IMR-90 (cell line): ENCODE results near the gene JRKL. TPM values are rescaled to one million over a fixed set of nuclear protein-coding genes. Genes with fewer than 3 reads are reported as not detected.

ENCODE experiments used
- ATAC-seq: fragments of 200-7000 bp; cut with Tn5 transposase; 2 replicates; pipeline ENCODE4 v1.9.1; 2020; ENCODE audit warnings: low read depth, mild to moderate bottlenecking, moderate library complexity
- BruUV-seq: library from RNA; stranded (reverse); fragments of 400-500 nt; replicated peaks from 2 replicates; lab custom pipeline; 2021; lab: Mats Ljungman, UMichigan
- CTCF ChIA-PET: fragments of 300-600 bp; formaldehyde crosslinking; extraction: SDS; loops from one replicate; lab custom pipeline; 2021; ENCODE audit warnings: antibody characterized with exemption; lab: Yijun Ruan, JAX
- POLR2A ChIA-PET: fragments of 300-600 bp; sonication (Branson Sonifier 250); formaldehyde crosslinking; loops from one replicate; lab custom pipeline; 2022; ENCODE audit warnings: antibody characterized with exemption; ENCODE audit not compliant: unreplicated experiment; lab: Charles Lee
- DNase-seq: peaks from one replicate; pipeline ENCODE4 v3.0.0; 2013
- H2AFZ ChIP-seq: replicated peaks from 2 replicates; pipeline ENCODE3; 2013; ENCODE audit warnings: low read length, mild to moderate bottlenecking; ENCODE audit not compliant: poor library complexity
- H2AK5ac ChIP-seq: 2 replicates; pipeline ENCODE4 v1.6.1; 2013; ENCODE audit warnings: low read depth, low read length, inconsistent platforms
- H2AK9ac ChIP-seq: replicated peaks from 2 replicates; pipeline ENCODE3; 2013; ENCODE audit warnings: mild to moderate bottlenecking, low read depth, low read length, moderate library complexity; ENCODE audit not compliant: poor library complexity
- H2BK120ac ChIP-seq: 2 replicates; pipeline ENCODE4 v1.6.1; 2013; ENCODE audit warnings: low read depth, low read length, inconsistent platforms
- H2BK15ac ChIP-seq: 3 replicates; pipeline ENCODE4 v1.6.1; 2013; ENCODE audit warnings: low read depth, low read length, inconsistent platforms
- H2BK20ac ChIP-seq: 2 replicates; pipeline ENCODE4 v1.6.1; 2013; ENCODE audit warnings: low read depth, mild to moderate bottlenecking, inconsistent platforms, low read length, moderate library complexity
- H2BK5ac ChIP-seq: 2 replicates; pipeline ENCODE4 v1.6.1; 2013; ENCODE audit warnings: mild to moderate bottlenecking, low read depth, low read length, inconsistent platforms; ENCODE audit not compliant: poor library complexity, severe bottlenecking
- H3K14ac ChIP-seq: replicated peaks from 2 replicates; pipeline ENCODE4 v1.6.1; 2013; ENCODE audit warnings: low read depth, low read length, inconsistent platforms
- H3K18ac ChIP-seq: 2 replicates; pipeline ENCODE4 v1.6.1; 2013; ENCODE audit warnings: low read depth, low read length, control low read depth
- H3K23ac ChIP-seq: 2 replicates; pipeline ENCODE4 v1.6.1; 2013; ENCODE audit warnings: low read depth, low read length, inconsistent platforms
- H3K27ac ChIP-seq: 2 replicates; pipeline ENCODE4 v1.5.1; 2013; ENCODE audit warnings: mild to moderate bottlenecking, control low read depth, low read length; ENCODE audit not compliant: insufficient read depth
- H3K27me3 ChIP-seq: 2 replicates; pipeline ENCODE4 v1.6.1; 2013; ENCODE audit warnings: low read length; ENCODE audit not compliant: control insufficient read depth, insufficient read depth
- H3K36me3 ChIP-seq: 2 replicates; pipeline ENCODE4 v1.6.1; 2013; ENCODE audit warnings: low read length, mixed read lengths; ENCODE audit not compliant: control insufficient read depth, insufficient read depth
- H3K4ac ChIP-seq: 2 replicates; pipeline ENCODE4 v1.6.1; 2013; ENCODE audit warnings: low read depth, low read length, inconsistent platforms
- H3K4me1 ChIP-seq: 2 replicates; pipeline ENCODE4 v1.6.1; 2013; ENCODE audit warnings: low read length, mixed read lengths; ENCODE audit not compliant: control insufficient read depth, insufficient read depth
- H3K4me2 ChIP-seq: 2 replicates; pipeline ENCODE4 v1.6.1; 2013; ENCODE audit warnings: low read depth, mild to moderate bottlenecking, control low read depth, low read length, moderate library complexity
- H3K4me3 ChIP-seq: 2 replicates; pipeline ENCODE4 v1.5.1; 2013; ENCODE audit warnings: low read depth, mild to moderate bottlenecking, control low read depth, low read length, moderate library complexity; ENCODE audit not compliant: insufficient read depth
- H3K56ac ChIP-seq: 2 replicates; pipeline ENCODE4 v1.6.1; 2013; ENCODE audit warnings: low read length, inconsistent platforms; ENCODE audit not compliant: insufficient read depth; ENCODE audit errors: extremely low read depth
- H3K79me1 ChIP-seq, 2 experiments: 2 replicates each; pipeline ENCODE4 v1.6.1; 2013; ENCODE audit warnings: low read length in 2 of 2, inconsistent platforms in 1 of 2, low read depth in 1 of 2
- H3K9ac ChIP-seq: 2 replicates; pipeline ENCODE4 v1.6.1; 2013; ENCODE audit warnings: low read depth, low read length, control low read depth
- H3K9me1 ChIP-seq: 2 replicates; pipeline ENCODE4 v1.6.1; 2013; ENCODE audit warnings: low read length, inconsistent platforms; ENCODE audit not compliant: insufficient read depth
- H3K9me3 ChIP-seq: 2 replicates; pipeline ENCODE4 v1.6.1; 2013; ENCODE audit warnings: low read length; ENCODE audit not compliant: control insufficient read depth, insufficient read depth
- H4K20me1 ChIP-seq: 2 replicates; pipeline ENCODE4 v1.6.1; 2013; ENCODE audit warnings: low read length, inconsistent platforms; ENCODE audit not compliant: insufficient read depth
- H4K5ac ChIP-seq: 2 replicates; pipeline ENCODE4 v1.6.1; 2013; ENCODE audit warnings: mild to moderate bottlenecking, low read depth, low read length, control low read depth
- H4K8ac ChIP-seq, 2 experiments: 2 replicates each; pipeline ENCODE4 v1.6.1; 2013; ENCODE audit warnings: low read depth in 2 of 2, low read length in 2 of 2, control low read depth in 1 of 2, inconsistent platforms in 1 of 2
- H4K91ac ChIP-seq: 2 replicates; pipeline ENCODE4 v1.6.1; 2013; ENCODE audit warnings: low read depth, low read length, inconsistent platforms; ENCODE audit not compliant: insufficient read depth
- MAZ ChIP-seq: IDR thresholded peaks from 2 replicates; pipeline ENCODE4 v1.6.1; 2012; ENCODE audit warnings: low read depth, mild to moderate bottlenecking, low read length, improper control_type of control experiment, moderate library complexity, borderline replicate concordance
- MXI1 ChIP-seq: IDR thresholded peaks from 2 replicates; pipeline ENCODE4 v1.6.1; 2012; ENCODE audit warnings: low read depth, mild to moderate bottlenecking, low read length, moderate library complexity, borderline replicate concordance
- RAD21 ChIP-seq: IDR thresholded peaks from 2 replicates; pipeline ENCODE4 v1.6.1; 2012; ENCODE audit warnings: low read length, improper control_type of control experiment
- RCOR1 ChIP-seq: IDR thresholded peaks from 2 replicates; pipeline ENCODE4 v1.6.1; 2012; ENCODE audit warnings: mild to moderate bottlenecking, low read length, improper control_type of control experiment; ENCODE audit not compliant: insufficient replicate concordance
- RFX5 ChIP-seq: IDR thresholded peaks from 2 replicates; pipeline ENCODE4 v1.8.0; 2012; ENCODE audit warnings: low read depth, mild to moderate bottlenecking, low read length, moderate library complexity
- SMC3 ChIP-seq: fragments of 150-350 bp; IDR thresholded peaks from 2 replicates; pipeline ENCODE4 v1.6.1; 2016; ENCODE audit warnings: low read depth, mild to moderate bottlenecking, antibody characterized with exemption, low read length, moderate library complexity
- WGBS, 2 experiments: methylation state at CpG; one replicate each; pipeline versions ENCODE4 v1.1.5 to v1.1.7; 2013; ENCODE audit warnings: missing lambda C conversion rate in 2 of 2; ENCODE audit not compliant: insufficient read length in 1 of 2; ENCODE audit errors: extremely low coverage in 2 of 2; 5-methylcytosine and 5-hydroxymethylcytosine counted together
- dilution Hi-C: fragments of 300-500 bp; cut with HindIII; formaldehyde crosslinking; loops from one replicate; pipeline ENCODE4 v1.14.3; 2018; ENCODE audit warnings: low sequenced_read_pairs; ENCODE audit not compliant: unreplicated experiment
- in situ Hi-C: fragments of 300-500 bp; cut with MboI; formaldehyde crosslinking; loops from 3 replicates; pipeline ENCODE4 v1.14.3; 2019; ENCODE audit warnings: low sequenced_read_pairs, inconsistent platforms, mixed read lengths
- intact Hi-C: fragments of 100-400 bp; cut with micrococcal nuclease; formaldehyde crosslinking; loops from 2 replicates; pipeline ENCODE4 v1.10.0; 2022
- polyA plus RNA-seq, 3 experiments: library from polyadenylated mRNA; depleted of rRNA; stranded (reverse); fragments of >200 nt; gene quantifications; 2 replicates each; pipeline ENCODE4 v1.2.3, GENCODE V29; 2012; ENCODE audit warnings: low replicate concordance in 1 of 3
- total RNA-seq: library from RNA; depleted of rRNA; stranded (reverse); fragments of >200 nt; gene quantifications from 2 replicates; pipeline ENCODE4 v1.2.3, GENCODE V29; 2012
- TF ChIP-seq, protein P1 (sequence below): conservative IDR thresholded peaks from 2 replicates; pipeline ENCODE4 v1.5.1; 2012; ENCODE audit warnings: mild to moderate bottlenecking, low read depth, low read length, improper control_type of control experiment
- TF ChIP-seq, protein P2 (sequence below): fragments of 150-350 bp; IDR thresholded peaks from 2 replicates; pipeline ENCODE4 v1.6.1; 2017; ENCODE audit warnings: mild to moderate bottlenecking, antibody characterized with exemption, low read length, low read depth

JRKL gene
- total and polyA plus RNA-seq, 2 of the 4 experiments (the other 2 are of a cell fraction), result 5.6 to 5.9 TPM

GRCh38 chr11:96341211-96342013, 48.4 kb upstream of the JRKL start:
- Histone ChIP-seq H2BK20ac (peak overlapping the region; percentile 45; the same call in 1 of the 2 replicates), H3K23ac (peak overlapping the region; percentile 95), H3K56ac (peak overlapping the region; percentile 95; the same call in 1 of the 2 replicates), H2BK120ac (peak overlapping the region; percentile 89), H3K36me3 (peaks cover 2% of the 10 kb centered on the region), H3K14ac (peak overlapping the region; percentile 94), H4K91ac (peak overlapping the region; percentile 88), H2AFZ (peak overlapping the region; percentile 69), H4K20me1 (peaks cover 2% of the 10 kb centered on the region; the same call in 1 of the 2 replicates), H2AK5ac (peak overlapping the region; percentile 80), H2BK5ac (peak overlapping the region; percentile 92), H3K9me3 (no peaks in the 10 kb centered on the region), H4K8ac (peak overlapping the region; percentile 32 to 87; a peak in 3 of 4 replicates), H2BK15ac (peak overlapping the region; percentile 72; the same call in 2 of the 3 replicates), H3K4me1 (peaks cover 14% of the 10 kb centered on the region), H3K4ac (peak overlapping the region; percentile 93), H3K9me1 (peaks cover 7% of the 10 kb centered on the region), H3K27me3 (no peaks in the 10 kb centered on the region), H3K4me2 (peak overlapping the region; percentile 96), H3K79me1 (peaks cover 21 to 60% of the 10 kb centered on the region in 2 experiments; a peak in 3 of 4 replicates), H3K4me3 (peak overlapping the region; percentile 92), H3K27ac (peak overlapping the region; percentile 94), H2AK9ac (peak overlapping the region; percentile 80), H3K9ac (peak overlapping the region; percentile 95), H3K18ac (peak overlapping the region; percentile 97), H4K5ac (peak overlapping the region; percentile 91)
- ATAC-seq, result peak; percentile 20
- in situ Hi-C loops, result loop anchor here (5.0 kb wide), 2 partner anchors 179 to 289 kb away; no protein-coding TSS in a partner anchor
- dilution Hi-C loops, result no loop called here
- ChIA-PET POLR2A (interaction anchor here (1.1 to 1.2 kb wide), 2 partner anchors 98 to 186 kb away, joined by 3 read pairs; no protein-coding TSS in a partner anchor), CTCF (interaction anchor here (0.6 to 5.1 kb wide), 12 partner anchors 30 to 308 kb away, joined by 3 to 34 read pairs (median 4); no protein-coding TSS in a partner anchor)
- peak; percentile 56 for DNase-seq
- BruUV-seq, result no TSS peak
- no CpG with 5 or more reads among the region's 26 CpGs for WGBS, 2 experiments
- TF ChIP-seq MXI1 (no peak), RAD21 (peak; percentile 30), SMC3 (peak; percentile 28), RFX5 (no peak), MAZ (peak; percentile 93; the same call in 1 of the 2 replicates), RCOR1 (no peak)
- TF ChIP-seq, protein P1, sequence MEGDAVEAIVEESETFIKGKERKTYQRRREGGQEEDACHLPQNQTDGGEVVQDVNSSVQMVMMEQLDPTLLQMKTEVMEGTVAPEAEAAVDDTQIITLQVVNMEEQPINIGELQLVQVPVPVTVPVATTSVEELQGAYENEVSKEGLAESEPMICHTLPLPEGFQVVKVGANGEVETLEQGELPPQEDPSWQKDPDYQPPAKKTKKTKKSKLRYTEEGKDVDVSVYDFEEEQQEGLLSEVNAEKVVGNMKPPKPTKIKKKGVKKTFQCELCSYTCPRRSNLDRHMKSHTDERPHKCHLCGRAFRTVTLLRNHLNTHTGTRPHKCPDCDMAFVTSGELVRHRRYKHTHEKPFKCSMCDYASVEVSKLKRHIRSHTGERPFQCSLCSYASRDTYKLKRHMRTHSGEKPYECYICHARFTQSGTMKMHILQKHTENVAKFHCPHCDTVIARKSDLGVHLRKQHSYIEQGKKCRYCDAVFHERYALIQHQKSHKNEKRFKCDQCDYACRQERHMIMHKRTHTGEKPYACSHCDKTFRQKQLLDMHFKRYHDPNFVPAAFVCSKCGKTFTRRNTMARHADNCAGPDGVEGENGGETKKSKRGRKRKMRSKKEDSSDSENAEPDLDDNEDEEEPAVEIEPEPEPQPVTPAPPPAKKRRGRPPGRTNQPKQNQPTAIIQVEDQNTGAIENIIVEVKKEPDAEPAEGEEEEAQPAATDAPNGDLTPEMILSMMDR, result peak; percentile 52
- TF ChIP-seq, protein P2, sequence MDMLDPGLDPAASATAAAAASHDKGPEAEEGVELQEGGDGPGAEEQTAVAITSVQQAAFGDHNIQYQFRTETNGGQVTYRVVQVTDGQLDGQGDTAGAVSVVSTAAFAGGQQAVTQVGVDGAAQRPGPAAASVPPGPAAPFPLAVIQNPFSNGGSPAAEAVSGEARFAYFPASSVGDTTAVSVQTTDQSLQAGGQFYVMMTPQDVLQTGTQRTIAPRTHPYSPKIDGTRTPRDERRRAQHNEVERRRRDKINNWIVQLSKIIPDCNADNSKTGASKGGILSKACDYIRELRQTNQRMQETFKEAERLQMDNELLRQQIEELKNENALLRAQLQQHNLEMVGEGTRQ, result no peak
- intact Hi-C loops, result loop anchor here (1.0 to 5.0 kb wide), 6 partner anchors 35 to 551 kb away; partner anchors contain the start of genes CEP57 and MTMR2
